NCI-H1417 (cell line): ENCODE measurements around the gene MACROH2A1.

Experiments used
- DNase-seq, 3 experiments: peaks; one replicate each; lab custom pipeline; 2025; lab: John Stamatoyannopoulos, UW

The MACROH2A1 gene

DNA sequence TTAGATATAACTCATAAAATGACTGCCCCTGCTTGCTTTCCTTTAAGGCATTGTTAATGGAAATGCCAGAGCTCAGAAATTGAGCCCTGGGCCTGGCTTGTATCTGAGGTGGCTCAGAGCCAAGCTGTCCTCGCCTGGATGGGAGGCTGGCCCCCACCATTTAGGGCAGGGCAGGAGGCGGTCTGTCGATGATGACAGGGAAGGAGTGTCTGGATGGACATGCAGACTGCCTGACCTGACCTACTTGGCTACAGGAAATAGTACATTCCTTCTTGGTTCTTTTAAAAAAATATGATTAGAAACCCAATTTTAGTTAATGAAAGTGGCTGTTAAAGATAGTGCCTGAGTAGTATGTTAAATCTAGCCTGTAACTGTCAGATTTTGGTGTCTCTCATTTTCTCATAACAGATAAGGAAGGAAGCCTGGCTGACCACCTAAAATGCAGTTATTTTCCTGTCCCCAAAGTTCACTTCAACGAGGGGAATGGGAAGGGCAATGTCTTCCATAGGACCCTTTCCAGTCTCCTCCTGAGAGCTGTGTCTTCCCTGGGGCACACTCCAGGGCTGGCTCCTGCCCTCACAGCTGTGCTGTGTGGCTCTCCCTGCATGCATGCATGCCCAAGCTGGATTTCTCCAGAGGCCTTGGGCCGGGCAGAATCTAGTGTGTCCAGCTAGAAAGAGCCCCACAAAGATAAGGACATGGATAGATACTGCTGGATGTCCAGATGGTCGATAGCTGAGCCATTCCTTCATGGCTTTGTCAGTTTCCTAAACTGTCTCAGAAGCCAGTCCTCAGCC is 42.3 kb downstream of the MACROH2A1 start:
- DNase-seq, result no peak

DNA sequence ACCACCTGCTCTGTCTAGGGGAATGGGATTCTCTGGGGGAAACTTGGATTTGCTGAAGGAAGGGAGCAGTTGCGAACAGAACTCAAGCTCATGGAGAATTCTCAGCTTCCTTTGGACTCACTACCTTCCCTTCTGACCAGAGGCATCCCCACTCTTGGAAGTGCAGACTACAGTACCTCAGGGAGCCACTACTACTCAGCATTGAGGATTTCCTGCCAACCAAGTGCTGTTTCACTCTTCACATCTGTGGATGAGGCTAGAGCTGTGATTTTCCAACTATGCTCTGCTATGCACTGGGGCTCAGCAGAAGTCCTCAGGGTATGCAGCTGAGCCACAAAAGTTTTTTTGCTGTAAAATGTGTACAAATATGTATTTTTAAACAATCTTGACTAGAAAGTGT is 43.9 kb downstream of the MACROH2A1 start:
- DNase-seq, result no peak

DNA sequence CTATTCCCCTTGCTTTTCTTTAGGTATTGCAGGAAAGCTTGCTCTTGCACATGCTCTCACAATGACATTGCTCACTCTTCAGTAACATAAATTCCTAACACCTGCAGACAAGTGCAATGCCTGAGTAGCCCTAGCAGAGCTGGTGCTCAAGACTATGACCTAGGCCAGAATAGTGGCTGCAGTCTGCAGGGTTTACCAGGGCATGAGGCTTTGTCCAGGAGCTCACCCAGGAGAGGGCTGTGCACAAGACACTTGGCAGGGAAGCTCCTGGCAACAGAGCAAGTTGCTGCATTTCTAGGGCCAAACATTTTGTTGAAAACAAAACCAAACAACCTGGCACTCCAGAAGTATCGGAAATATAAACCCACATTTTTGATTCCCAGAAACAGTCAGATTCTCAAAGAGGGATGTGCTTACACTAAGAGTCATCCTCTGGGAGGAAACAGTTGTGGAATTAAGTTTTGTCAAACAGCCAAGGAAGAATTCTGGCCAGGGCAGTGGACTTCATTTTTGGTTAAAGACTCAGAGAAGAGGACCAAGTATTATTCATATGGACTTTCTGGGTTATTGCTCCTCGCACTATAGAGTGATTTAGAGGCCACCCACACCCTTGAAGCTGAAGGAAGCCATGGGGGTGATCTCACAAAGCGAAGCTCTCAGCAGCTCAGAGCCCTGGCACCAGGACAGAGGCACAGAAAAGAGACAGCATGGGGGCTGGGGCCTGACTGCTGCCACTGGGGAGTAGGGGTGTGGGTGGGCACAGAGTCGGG is 44.9 kb downstream of the MACROH2A1 start:
- no peak for DNase-seq

DNA sequence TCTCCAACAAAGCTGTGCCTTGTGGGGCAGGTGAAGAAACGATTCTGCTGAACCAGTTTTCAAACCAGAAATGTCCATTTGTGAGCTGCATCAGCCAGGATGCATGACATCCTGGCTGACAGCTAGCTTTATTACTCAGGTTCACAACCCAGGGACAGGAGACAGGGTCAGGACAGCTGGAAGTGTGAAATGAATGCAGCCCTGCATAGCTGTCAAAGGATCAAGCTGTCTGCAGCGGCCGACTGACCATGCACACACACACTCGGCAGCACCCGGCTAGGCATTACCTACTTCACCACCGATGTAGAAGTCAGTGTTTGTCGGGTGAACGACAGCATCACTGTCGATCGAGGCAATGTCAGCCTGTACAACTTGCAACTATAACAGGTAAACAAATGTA is 48.5 kb downstream of the MACROH2A1 start:
- DNase-seq, result no peak

DNA sequence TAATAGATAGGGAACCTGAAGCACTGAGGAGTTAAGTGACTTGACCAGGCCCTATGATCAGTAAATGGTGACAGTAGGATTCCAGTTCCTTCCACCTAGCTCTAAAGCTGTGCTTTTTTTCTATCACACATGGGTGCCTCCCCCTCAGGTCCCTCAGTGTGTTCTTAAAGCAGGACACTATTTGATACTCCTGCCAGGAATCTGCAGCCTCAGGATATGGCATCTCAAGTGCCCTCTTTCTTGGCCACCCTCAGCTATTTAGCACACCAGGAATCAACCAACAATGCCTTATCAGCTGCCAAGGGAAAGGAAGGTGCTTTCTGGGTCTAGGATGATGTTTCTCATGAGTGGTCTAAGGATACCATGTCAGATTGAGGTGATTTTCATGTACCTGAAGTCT is 49.1 kb downstream of the MACROH2A1 start:
- DNase-seq, result no peak

DNA sequence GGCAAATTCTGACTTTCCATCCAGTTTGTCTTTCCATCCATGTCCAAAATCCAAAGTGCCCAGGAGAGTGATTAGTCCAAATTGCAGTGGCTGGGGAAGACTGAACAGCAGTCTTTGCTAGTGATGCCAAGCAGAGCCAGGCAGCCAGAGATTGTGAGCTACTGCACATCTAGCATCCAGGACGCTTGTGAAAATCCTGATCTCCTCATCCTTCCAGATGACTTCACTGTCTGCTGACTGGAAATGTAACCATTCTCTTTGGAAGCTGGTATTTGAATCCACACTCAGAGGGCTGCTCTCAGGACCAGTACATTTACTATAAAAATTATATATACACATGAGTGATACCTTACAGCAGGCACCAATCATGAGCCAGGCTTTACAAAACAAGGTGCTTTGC is 49.6 kb downstream of the MACROH2A1 start:
- no peak for DNase-seq

DNA sequence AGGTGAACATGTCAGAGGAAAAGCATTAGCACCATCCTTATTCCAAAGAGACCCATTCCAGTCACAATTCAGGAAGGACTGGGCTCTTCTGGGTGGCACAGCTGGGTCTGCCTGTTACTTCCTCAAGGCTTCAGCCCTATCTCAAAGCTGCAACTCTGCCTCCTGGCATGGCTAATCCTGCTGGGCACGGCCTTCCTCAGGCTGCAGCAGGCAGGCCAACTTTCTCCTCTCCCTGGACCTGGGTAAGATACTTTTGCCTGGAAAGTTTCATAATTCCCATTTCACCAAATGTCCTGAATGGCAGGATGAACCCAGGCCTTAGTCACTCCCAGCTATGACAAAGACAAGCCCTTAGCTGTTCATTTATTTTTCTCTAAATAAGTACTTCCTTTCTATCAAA is 50.1 kb downstream of the MACROH2A1 start:
- no peak for DNase-seq

DNA sequence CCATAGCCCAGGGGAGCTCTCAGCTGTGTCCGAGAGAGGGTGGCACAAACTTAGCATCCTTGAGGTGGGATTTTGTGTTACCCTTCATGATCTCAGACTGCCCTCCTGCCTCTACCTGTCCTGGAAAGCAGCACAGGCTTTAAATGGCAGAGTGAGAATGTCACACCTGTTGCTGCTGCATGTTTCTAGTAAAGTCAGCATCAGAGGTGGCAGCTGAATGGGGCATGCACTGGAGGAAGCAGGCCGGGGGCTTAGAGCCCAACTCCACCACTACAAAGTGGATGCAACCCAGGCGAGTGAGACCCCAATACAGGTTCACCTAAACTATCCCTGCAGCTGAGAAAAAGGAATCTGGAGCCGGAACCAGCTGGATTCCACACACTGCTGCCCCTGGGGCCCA is 51.6 kb downstream of the MACROH2A1 start:
- no peak for DNase-seq

DNA sequence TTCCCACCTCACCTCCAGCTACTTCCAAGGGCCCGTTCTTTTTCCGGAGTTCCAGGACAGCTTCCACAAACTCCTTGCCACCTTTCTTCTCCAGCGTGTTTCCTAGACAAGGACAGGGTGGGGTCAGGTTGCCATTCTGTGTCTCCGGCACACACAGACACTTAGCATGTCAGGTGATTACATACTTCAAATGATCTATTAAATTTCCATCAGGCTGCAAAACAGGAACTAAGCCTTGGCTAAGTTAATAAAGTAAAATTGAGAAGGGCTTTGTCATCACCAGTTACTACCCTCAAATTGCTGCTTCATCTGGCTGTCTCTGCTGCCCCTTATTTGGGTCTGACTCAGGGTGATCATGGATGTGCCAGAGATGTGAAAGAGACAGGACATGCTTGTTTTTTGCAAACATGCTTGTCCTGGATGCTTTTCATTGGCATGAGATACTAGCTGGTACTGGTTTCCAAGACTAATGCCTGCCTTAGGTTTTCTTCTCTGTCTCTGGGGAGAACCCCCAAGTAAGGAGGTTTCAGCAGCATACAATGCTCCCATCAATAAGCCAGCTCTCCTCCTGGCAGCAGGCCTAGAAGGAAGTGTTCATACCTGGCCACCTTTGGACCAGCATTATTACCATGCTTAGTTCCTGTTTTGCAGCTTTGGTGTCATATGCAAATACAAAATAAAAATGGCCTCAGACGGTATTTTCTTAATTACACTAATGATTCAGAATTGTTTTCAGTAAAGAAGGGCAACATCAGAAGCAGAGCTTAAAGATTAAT is 52.9 kb downstream of the MACROH2A1 start:
- DNase-seq, result no peak

DNA sequence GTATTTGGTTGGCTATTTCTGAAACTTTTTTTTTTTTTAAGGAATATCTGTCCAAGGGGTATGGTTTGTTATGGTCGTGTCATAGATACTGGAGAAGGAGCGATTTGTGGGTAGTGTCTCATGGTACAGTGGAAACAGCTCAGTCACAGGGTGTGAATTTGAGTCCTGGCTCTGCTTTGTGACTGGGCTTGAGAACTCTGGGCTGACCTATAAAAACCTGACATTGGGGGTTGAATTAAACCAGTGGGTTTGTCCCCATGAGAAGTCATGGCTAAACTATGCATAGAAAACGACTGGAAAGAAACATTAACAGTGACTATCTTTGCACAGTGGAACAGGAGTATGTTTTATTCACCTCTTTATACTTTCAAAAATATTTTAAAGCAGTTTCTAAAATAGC is 54.7 kb downstream of the MACROH2A1 start:
- no peak for DNase-seq

DNA sequence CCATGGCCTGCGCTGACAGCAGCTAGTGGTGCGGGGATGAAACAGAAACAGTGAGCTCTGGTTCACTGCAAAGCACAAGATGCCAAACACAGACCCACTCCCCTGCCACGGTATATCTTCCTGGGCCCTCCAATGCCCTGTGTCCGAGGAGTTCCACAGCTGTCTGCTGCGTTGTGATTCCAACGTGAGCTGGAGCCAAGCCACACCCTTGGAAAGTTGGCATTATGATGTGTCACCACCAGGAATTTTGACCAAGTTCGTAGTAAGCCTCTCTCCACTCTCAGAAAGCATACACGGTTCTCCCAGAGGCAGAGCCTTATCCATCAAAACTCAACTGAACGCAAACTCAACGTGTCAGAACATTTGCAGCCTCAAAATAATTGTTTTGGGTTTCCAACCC is 55.6 kb downstream of the MACROH2A1 start:
- DNase-seq, result no peak

DNA sequence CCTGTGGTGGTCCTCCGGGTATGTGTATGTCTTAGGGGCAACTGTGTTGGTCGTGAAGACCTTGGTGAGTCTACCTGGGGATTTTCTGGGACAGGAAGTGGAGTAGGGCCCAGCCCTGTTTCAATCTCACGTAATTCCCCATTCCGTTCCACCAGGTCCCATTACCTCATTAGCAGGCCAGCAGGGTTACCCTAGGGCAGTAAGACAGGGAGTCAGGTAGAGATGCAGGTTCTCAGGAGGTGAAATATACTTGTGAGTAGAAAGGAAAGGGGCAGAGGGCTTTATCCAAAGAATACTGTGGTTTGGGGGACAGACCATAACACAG is 56.5 kb downstream of the MACROH2A1 start:
- no peak for DNase-seq

DNA sequence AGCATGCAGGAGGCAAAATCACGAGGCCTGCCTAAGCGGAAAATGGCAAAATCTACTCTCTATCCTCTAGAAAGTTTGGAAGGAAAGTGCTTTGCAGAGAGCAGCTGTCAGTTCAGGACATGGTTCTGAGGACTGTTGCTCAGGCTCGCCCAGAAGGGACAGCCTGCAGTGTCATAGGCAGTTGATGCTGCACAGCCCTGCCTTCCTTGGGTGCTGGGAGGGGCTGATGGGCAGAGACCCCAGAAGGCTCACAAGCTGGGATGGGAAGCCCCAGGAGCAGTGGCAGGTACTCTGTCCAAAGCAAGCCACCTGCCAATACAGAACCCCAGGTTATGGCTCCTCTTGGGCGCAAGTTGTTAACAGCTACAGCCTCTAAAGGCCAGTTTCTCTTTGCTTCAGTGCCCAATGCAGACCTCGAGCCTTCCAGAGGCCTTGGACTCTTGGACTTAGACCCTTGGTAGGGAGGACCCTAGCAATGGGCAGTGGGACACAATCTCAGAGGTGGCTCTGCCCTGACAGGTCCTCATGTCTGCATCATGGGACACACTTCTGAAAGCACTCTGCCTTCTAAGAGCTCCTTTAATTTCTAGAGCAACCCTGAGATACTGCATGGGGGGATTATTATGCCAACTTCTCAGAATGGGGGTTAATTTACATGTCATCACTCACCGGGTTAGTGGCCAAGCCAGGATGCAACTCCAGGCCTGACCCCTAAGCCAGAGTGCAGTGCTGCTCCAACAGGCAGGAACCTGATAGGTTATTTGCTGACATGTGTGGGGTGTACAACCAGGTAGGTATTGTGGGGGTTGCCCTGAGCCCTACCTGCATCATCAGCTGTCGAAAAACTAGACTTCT is 57.1 kb downstream of the MACROH2A1 start:
- no peak for DNase-seq

DNA sequence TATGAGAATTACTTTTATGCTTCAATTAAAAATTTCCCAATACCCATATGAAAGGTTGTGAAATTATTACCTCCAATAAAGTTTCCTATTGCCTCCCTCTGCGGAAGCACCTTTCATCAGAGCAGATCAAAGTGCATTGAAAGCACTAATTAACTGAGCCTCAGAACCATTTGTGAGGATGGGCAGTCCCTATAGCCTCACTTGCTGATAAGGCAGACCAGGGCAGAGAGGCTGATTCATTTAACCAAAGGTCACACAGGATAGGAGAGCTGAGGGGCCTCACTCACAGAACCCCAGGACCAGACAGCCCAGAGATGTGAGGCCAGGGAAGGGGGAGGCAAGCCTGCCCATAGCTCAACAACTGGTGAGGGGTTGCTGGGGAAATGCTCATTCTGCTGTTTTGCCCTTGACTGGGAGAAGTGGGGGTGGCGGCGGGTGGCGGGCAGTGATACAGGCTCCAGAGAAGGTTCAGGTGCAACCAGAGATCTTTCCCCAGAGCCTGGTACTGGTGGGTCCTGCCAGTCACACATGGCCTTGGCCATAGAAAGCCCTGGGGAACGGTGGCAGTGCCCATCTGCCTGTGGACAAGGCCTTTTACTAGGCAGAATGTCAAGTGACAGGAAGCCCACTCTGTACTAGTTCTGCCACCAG is 57.9 kb downstream of the MACROH2A1 start:
- peak in 1 of 3 experiments; percentile 1 for DNase-seq

DNA sequence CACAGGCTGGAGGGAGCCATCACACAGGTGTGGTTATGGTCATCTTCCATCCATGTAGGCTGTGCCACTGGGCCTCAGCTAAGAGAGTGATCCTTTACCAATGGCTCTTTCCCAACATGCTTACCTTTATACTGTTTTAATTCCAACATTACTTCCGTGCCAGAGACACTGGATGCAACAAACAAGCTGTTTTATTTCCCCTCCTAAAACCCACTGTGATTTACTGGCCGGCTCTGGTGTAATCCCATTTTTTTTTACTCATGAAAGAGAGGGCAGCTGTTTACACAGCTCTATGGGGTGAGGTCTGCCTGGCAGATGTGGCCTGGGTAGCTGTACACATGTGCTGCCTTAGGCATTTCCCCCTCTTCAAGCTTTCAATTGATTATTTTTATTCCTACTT is 58.5 kb downstream of the MACROH2A1 start:
- no peak for DNase-seq

DNA sequence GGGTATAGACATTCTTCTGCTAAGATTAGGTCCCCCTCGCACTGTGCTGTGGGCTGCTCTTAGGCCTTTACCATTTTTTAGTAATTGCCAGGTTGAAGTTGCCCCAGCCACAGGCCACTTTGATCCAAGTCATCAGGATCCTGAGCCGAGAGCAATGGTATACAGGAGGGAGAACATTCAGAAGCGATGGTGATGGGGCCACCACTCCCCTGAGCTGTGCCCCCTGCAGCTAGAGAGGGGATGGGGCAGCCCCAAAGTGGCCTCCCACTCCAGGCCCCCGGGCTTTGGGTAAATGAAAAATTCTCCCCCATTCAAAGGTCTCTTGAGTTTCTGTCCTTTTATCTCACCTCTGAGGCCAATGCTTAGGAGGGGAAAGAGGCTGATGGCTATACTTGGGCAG is 59.4 kb downstream of the MACROH2A1 start:
- DNase-seq, result no peak

DNA sequence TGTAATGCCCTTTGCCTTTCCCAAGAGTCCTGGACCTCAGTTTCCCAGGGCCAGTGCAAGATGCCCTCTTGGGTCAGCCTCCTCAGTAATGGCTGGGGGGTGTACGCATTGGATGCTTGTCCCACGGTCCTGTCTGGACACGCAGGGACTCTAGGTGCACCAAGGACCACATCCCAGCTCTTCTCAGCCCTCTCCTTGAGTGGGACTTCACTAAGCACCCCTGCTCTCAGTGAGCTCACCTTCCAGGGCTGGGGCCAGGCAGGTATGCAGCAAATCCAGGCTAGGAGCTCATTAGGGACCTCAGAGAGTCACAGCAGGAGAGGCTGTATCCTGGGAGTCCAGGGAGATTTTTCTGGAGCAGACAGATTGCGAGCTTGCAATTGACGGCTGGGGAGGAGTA is 59.8 kb downstream of the MACROH2A1 start:
- DNase-seq, result no peak

DNA sequence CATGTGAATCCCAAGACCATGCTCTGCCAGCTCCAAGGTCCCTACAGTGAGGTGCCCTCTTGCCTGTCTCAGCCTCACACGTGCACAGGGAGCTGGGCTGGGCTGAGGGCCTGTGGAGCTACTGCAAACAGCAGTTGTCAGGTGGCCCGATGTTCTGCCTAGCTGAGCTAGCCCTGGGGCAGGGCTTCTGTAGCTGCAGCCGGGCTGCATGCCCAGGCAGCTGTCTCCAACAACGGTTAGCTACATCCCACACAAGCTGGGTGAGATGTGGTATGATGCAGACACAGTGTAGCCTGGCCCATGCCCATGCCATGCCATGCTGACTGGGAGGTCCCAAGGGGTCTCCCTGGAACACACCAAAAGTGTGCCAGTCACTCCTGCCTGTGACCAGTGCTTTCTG is 62.0 kb downstream of the MACROH2A1 start:
- DNase-seq, result no peak

DNA sequence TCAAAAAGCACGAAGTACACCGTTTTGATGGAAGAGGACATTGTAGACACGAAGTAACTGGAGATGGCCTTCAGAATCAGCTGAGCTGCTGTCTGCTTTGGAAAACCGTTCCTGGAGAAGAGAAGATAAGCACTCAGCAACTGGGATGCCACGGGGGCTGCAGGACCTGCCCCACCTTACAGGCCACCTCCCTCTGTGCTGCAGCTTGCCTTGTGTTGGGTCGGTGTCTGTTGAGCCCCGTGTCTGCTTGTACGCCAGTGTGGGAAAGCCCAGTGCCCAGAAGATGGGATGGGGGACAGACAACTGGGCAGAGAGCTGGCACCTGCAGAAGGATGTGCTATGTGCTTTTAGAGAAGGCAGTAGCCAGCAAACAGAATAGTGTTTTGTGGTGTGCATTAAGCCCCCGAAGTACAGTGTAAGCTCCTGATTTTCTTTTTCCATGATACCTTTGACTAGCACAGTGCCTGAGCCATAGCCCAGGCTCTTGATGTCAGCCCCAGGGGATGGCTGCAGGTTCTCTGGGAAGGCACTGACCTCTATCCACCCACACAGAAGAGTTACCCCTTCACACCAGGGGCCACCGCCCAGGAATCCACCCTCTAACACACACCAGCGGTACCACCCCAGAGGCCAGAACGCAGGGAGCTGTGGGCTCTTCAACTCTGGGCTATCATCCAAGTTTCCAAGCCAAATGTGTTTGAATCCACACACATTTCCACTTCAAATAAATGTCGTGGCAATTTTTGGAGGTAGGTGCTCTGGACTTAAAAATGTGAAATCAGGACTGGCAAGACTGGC is 63.8 kb downstream of the MACROH2A1 start:
- no peak for DNase-seq

DNA sequence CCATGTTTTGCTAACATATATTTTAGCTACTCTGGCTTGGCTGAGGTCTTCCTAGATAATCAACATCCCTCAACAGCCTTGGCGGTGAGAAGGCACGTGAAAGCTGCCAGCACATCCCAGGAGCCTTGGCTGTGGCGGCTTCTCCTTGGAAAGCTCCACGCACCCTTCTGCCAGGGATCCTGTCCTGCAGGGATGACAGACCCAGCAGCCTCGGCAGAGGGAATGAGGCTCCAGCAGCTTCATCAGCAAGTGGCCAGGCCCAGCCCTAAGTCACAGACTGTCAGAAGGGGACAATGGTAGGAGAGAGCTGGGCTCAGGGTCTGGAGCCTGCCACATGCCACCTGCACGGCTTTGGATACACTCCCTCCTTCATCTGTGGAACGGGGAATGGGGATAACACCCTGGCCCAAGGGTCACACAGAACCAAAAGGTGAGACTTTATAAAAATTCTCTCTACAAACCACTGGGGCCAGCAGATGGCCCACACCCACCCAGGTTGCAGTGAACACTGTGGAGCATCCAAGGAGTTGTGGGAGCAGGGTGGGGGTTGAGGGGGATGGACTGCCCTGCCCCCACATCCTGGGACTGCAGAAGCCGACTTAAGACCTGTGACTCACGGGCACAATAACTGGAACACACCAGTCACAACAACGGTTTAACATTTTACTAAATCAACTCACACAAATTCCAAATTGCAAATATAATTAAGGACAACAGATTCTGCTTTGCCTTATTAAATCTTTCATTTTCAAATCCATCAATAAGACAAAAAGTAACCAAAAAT is 65.1 kb downstream of the MACROH2A1 start:
- no peak for DNase-seq
